Measurements from ENCODE around the gene ADGRA3. TPM values are rescaled to one million over a fixed set of nuclear protein-coding genes. Genes with fewer than 3 reads are reported as not detected.

ADGRA3 gene
- total and polyA plus RNA-seq, 2 experiments from 2014 or later: 16.2 to 73.9 TPM

GRCh38 chr4:22490718-22491315 lies 25.0 kb downstream of the ADGRA3 start:
- no peak overlapping the region for H3K27ac ChIP-seq (ENCODE audit: low read depth)
- ATAC-seq: peak; percentile 33; the same call in 2 of the 3 replicates
- no peak overlapping the region for H2AFZ ChIP-seq
- H3K4me2 ChIP-seq: peak overlapping the region; percentile 16; the same call in 1 of the 2 replicates
- H3K27me3 Mint-ChIP-seq (ENCODE audit: insufficient read depth, low read depth, poor library complexity): peaks cover 2% of the 10 kb centered on the region
- H3K4me1 Mint-ChIP-seq: peaks cover 57% of the 10 kb centered on the region
- peaks cover 24% of the 10 kb centered on the region for H4K20me1 ChIP-seq (replicated peaks; ENCODE audit: insufficient read depth)
- no peaks in the 10 kb centered on the region for H3K9me3 Mint-ChIP-seq
- H3K27me3 ChIP-seq (ENCODE audit: insufficient read depth): no peaks in the 10 kb centered on the region
- peaks cover 4% of the 10 kb centered on the region; the same call in 1 of the 3 replicates for H3K36me3 Mint-ChIP-seq (ENCODE audit: low read depth)
- H3K36me3 ChIP-seq (ENCODE audit: insufficient read depth): no peaks in the 10 kb centered on the region
- H3K4me3 ChIP-seq: no peak overlapping the region
- H3F3A ChIP-seq (replicated peaks; ENCODE audit: low read depth): no peaks in the 10 kb centered on the region
- no peaks in the 10 kb centered on the region for H3K79me2 ChIP-seq (replicated peaks; ENCODE audit: insufficient read depth)
- H3K4me1 ChIP-seq (ENCODE audit: insufficient read depth): peaks cover 26% of the 10 kb centered on the region
- no peaks in the 10 kb centered on the region for H3K9me2 ChIP-seq (ENCODE audit: insufficient read depth)
- H3K4me3 Mint-ChIP-seq: peak overlapping the region; percentile 17; the same call in 1 of the 3 replicates
- no peak for TF ChIP-seq ZNF462 (CRISPR knock-in tag; IDR thresholded peaks at IDR 0.05)
- TF ChIP-seq POLR2AphosphoS5 (IDR thresholded peaks at IDR 0.05; ENCODE audit: low read depth): no peak
- TF ChIP-seq CREB1 (CRISPR knock-in tag; IDR thresholded peaks at IDR 0.05; ENCODE audit: low read depth): no peak
- no peak for TF ChIP-seq EZH2phosphoT487 (IDR thresholded peaks at IDR 0.05; ENCODE audit: unreplicated experiment)
- TF ChIP-seq JUNB (IDR thresholded peaks at IDR 0.05; ENCODE audit: unreplicated experiment): no peak
- TF ChIP-seq, protein P1, sequence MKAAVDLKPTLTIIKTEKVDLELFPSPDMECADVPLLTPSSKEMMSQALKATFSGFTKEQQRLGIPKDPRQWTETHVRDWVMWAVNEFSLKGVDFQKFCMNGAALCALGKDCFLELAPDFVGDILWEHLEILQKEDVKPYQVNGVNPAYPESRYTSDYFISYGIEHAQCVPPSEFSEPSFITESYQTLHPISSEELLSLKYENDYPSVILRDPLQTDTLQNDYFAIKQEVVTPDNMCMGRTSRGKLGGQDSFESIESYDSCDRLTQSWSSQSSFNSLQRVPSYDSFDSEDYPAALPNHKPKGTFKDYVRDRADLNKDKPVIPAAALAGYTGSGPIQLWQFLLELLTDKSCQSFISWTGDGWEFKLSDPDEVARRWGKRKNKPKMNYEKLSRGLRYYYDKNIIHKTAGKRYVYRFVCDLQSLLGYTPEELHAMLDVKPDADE (IDR thresholded peaks at IDR 0.05): no peak
- TF ChIP-seq EZH2 (IDR thresholded peaks at IDR 0.05; ENCODE audit: low read depth, unreplicated experiment): no peak
- no peak for TF ChIP-seq ZNF114 (CRISPR knock-in tag; IDR thresholded peaks at IDR 0.05)
- no peak for TF ChIP-seq ZNF331 (CRISPR knock-in tag; IDR thresholded peaks at IDR 0.05; ENCODE audit: low read depth)
- no peak for TF ChIP-seq STAT1 (IDR thresholded peaks at IDR 0.05; ENCODE audit: unreplicated experiment)
- no peak for TF ChIP-seq CTCF (conservative IDR thresholded peaks at IDR 0.05; ENCODE audit: low read depth in 2 of 2)
- no peak for TF ChIP-seq NANOG (IDR thresholded peaks at IDR 0.05; ENCODE audit: borderline replicate concordance)
- TF ChIP-seq REST (IDR thresholded peaks at IDR 0.05; ENCODE audit: unreplicated experiment): no peak
- peak overlapping the region; percentile 60 for H3K27ac Mint-ChIP-seq
- DNase-seq (ENCODE audit: low spot score): no peak

All from GM23338 (cell line).